ENCODE results near the gene KRT36.

KRT36 gene

DNA sequence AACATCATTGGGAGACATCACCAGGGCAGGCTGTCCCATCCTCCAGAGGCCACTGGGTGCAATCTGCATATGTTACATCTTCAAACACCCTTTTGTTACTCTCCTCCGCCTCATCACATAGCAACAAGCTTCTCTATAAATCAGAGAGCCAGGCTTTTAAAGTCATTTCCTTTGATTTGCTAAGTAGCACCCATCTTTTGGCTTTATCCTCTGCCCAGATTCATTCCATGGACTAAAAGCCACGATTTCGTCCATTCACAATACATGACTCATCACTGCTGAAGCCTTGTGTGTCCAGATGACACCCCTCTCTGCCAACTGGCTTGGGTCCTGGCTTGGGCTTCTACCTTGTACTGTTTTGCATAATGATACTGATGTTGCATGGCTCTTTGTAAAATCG is 47.0 kb downstream of the KRT36 start:
- FAIRE-seq (no peak), DNase-seq (ENCODE audit: low spot score) (no peak)

DNA sequence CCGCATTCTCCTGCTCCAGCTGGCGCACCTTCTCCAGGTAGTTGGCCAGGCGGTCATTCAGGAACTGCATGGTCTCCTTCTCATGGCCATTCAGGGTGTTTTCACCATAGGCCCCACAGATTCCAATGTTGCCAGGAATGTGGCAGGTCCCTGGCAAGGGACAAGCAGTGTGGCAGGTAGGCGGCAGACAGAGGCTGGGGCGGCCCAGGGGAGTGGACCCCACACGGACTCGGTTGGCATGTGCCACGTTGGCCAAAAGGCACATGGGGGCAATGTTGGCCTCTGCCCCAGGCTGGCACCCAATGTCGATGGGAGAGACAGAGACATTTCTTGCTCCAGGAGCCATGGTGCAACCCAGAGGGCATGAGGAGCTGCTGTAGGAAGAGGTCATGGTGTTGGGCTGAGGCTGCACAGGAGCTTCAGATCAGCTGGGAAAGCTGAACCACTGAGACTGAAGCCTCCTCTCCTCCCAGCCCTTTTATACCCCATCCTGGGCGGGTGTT is 49.1 kb downstream of the KRT36 start, which contains the start of gene KRT38:
TSS of gene KRT38 (minus strand) at position 453 of the 503 bp plus-strand sequence. CDS start at position 391, 62 bp downstream.
- FAIRE-seq: no peak
- DNase-seq (ENCODE audit: low spot score): no peak

GRCh38 chr17:41439375-41439774 is 50.3 kb downstream of the KRT36 start:
- no peak for DNase-seq (ENCODE audit: low spot score)
- no peak for FAIRE-seq

- FAIRE-seq: no peak
- DNase-seq (ENCODE audit: low spot score): no peak
Measured at GRCh38 chr17:41437769-41438168, 51.9 kb downstream of the KRT36 start.

DNA sequence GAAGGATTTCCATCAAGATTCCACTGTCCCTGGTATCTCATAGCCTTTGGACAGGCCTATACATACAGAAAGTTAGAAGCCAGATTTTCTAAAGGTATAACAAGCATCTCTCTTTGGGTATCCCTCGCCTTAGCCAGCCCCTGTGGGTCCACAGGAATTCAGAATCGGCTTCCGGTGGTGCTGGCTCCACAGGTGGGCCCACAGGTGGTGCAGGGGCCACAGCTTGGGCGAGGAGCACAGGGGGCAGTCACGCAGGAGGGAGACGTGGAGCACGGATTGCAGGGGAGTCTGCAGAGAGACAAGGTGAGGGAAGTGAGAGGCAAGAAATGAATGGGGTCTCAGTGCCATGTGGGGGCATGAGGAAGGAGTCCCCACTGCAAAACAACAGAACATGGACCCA is 52.5 kb downstream of the KRT36 start:
- no peak for FAIRE-seq
- DNase-seq (ENCODE audit: low spot score): no peak
